H1 (cell line): ENCODE data around the gene GAD2. TPM values are rescaled to one million over a fixed set of nuclear protein-coding genes. Genes with fewer than 3 reads are reported as not detected.

ENCODE experiments used
- CTCF ChIA-PET: fragments of 300-600 bp; sonication (Branson Sonifier 250); formaldehyde crosslinking; loops from one replicate; lab custom pipeline; 2021; ENCODE audit not compliant: partially characterized antibody; lab: Charles Lee
- POLR2A ChIA-PET: fragments of 300-600 bp; sonication (Branson Sonifier 250); formaldehyde crosslinking; loops from one replicate; lab custom pipeline; 2021; ENCODE audit warnings: inconsistent platforms; ENCODE audit not compliant: partially characterized antibody; lab: Charles Lee
- DNase-seq, 2 experiments: peaks; one replicate each; pipeline versions ENCODE4 v3.0.0 to v3.0.0-alpha.2; 2010 to 2022; ENCODE audit warnings: low spot score in 2 of 2, low read depth in 1 of 2, mixed read lengths in 1 of 2
- FAIRE-seq: peaks from 2 replicates; lab custom pipeline; 2011; peaks lifted over from hg19 to GRCh38; lab: Jason Lieb, UNC
- H2AFZ ChIP-seq: 2 replicates; pipeline ENCODE4 v1.8.1; 2012; ENCODE audit warnings: low read length, inconsistent platforms
- H2AK5ac ChIP-seq: 2 replicates; pipeline ENCODE4 v1.6.1; 2013; ENCODE audit warnings: low read depth, low read length
- H2BK120ac ChIP-seq: replicated peaks from 2 replicates; pipeline ENCODE3; 2013; ENCODE audit warnings: low read depth, low read length, inconsistent platforms
- H2BK12ac ChIP-seq: 2 replicates; pipeline ENCODE4 v1.6.1; 2013; ENCODE audit warnings: low read depth, low read length
- H2BK15ac ChIP-seq: 2 replicates; pipeline ENCODE4 v1.6.1; 2013; ENCODE audit warnings: low read length
- H2BK20ac ChIP-seq: 2 replicates; pipeline ENCODE4 v1.6.1; 2013; ENCODE audit warnings: low read length
- H2BK5ac ChIP-seq: 2 replicates; pipeline ENCODE4 v1.6.1; 2013; ENCODE audit warnings: low read depth, low read length
- H3K14ac ChIP-seq: 2 replicates; pipeline ENCODE4 v1.6.1; 2013; ENCODE audit warnings: inconsistent platforms; ENCODE audit not compliant: insufficient read length
- H3K18ac ChIP-seq: 2 replicates; pipeline ENCODE4 v1.6.1; 2013; ENCODE audit warnings: low read length; ENCODE audit errors: extremely low read depth
- H3K23ac ChIP-seq: 2 replicates; pipeline ENCODE4 v1.6.1; 2013; ENCODE audit warnings: inconsistent platforms; ENCODE audit not compliant: insufficient read length
- H3K23me2 ChIP-seq: 2 replicates; pipeline ENCODE4 v1.6.1; 2013; ENCODE audit warnings: low read depth, low read length
- H3K27ac ChIP-seq: 2 replicates; pipeline ENCODE4 v1.6.1; 2011; ENCODE audit warnings: low read depth, low read length, inconsistent platforms
- H3K27me3 ChIP-seq, 4 experiments: replicated peaks in 1 of 4; 1 replicate in 1 of 4; 2 replicates in 3 of 4; pipeline versions ENCODE4 v1.6.1 to v1.8.1; 2011 to 2013; ENCODE audit warnings: low read length in 3 of 4, mild to moderate bottlenecking in 3 of 4, inconsistent platforms in 2 of 4, mixed read lengths in 2 of 4, moderate library complexity in 1 of 4; ENCODE audit not compliant: control insufficient read depth in 3 of 4, insufficient read depth in 3 of 4; ENCODE audit errors: extremely low read depth in 1 of 4
- H3K36me3 ChIP-seq, 4 experiments: 2 replicates each; pipeline versions ENCODE4 v1.6.1 to v1.8.1; 2011 to 2013; ENCODE audit warnings: mild to moderate bottlenecking in 4 of 4, low read length in 3 of 4, moderate library complexity in 2 of 4, control low read depth in 1 of 4, inconsistent platforms in 1 of 4; ENCODE audit not compliant: insufficient read depth in 4 of 4, control insufficient read depth in 2 of 4
- H3K4ac ChIP-seq: replicated peaks from 2 replicates; pipeline ENCODE3; 2013; ENCODE audit warnings: low read length, low read depth, mixed read lengths, inconsistent platforms; ENCODE audit not compliant: insufficient read length
- H3K4me1 ChIP-seq, 4 experiments: replicated peaks in 1 of 4; 1 replicate in 1 of 4; 2 replicates in 3 of 4; pipeline versions ENCODE4 v1.6.1 to v1.8.1; 2011 to 2013; ENCODE audit warnings: low read length in 3 of 4, inconsistent platforms in 2 of 4, mixed read lengths in 1 of 4; ENCODE audit not compliant: insufficient read depth in 4 of 4, control insufficient read depth in 3 of 4
- H3K4me2 ChIP-seq, 2 experiments: 2 replicates each; pipeline versions ENCODE4 v1.6.1 to v1.8.1; 2011 to 2013; ENCODE audit warnings: low read depth in 2 of 2, low read length in 2 of 2, control low read depth in 1 of 2, inconsistent platforms in 1 of 2, mild to moderate bottlenecking in 1 of 2; ENCODE audit not compliant: insufficient read depth in 1 of 2
- H3K4me3 ChIP-seq, 4 experiments: fragments of 200-600, 300-600 bp in 1 of 4; sonication (generic), shearing (Covaris generic), sonication (Bioruptor Twin) in 1 of 4; 2 replicates each; pipeline versions ENCODE4 v1.5.1 to v1.8.1; 2011 to 2016; ENCODE audit warnings: low read length in 4 of 4, low read depth in 3 of 4, control low read depth in 2 of 4, inconsistent platforms in 2 of 4, mild to moderate bottlenecking in 2 of 4, mixed read lengths in 1 of 4, moderate library complexity in 1 of 4; ENCODE audit not compliant: insufficient read depth in 2 of 4; ENCODE audit errors: extremely low read depth in 1 of 4
- H3K56ac ChIP-seq: replicated peaks from 2 replicates; pipeline ENCODE3; 2013; ENCODE audit warnings: low read depth, mild to moderate bottlenecking, mixed read lengths, low read length, inconsistent platforms; ENCODE audit not compliant: insufficient read length
- H3K79me1 ChIP-seq: 2 replicates; pipeline ENCODE4 v1.6.1; 2013; ENCODE audit warnings: low read depth, low read length, control low read depth
- H3K79me2 ChIP-seq, 2 experiments: 2 replicates each; pipeline versions ENCODE4 v1.6.1 to v1.8.1; 2012 to 2013; ENCODE audit warnings: low read length in 2 of 2, mild to moderate bottlenecking in 2 of 2, inconsistent platforms in 1 of 2; ENCODE audit not compliant: insufficient read depth in 2 of 2, control insufficient read depth in 1 of 2
- H3K9ac ChIP-seq, 4 experiments: replicated peaks in 1 of 4; 1 replicate in 1 of 4; 2 replicates in 3 of 4; pipeline versions ENCODE4 v1.6.1 to v1.8.1; 2011 to 2013; ENCODE audit warnings: low read depth in 3 of 4, low read length in 3 of 4, control low read depth in 2 of 4, mild to moderate bottlenecking in 2 of 4, moderate library complexity in 2 of 4, inconsistent platforms in 1 of 4; ENCODE audit errors: extremely low read depth in 1 of 4
- H3K9me3 ChIP-seq, 2 experiments: 2 replicates each; pipeline versions ENCODE4 v1.6.1 to v1.8.1; 2012 to 2013; ENCODE audit warnings: mild to moderate bottlenecking in 2 of 2, moderate library complexity in 2 of 2, control low read depth in 1 of 2, inconsistent platforms in 1 of 2, low read depth in 1 of 2, low read length in 1 of 2, mixed read lengths in 1 of 2; ENCODE audit not compliant: insufficient read depth in 2 of 2
- H4K20me1 ChIP-seq, 2 experiments: replicated peaks in 1 of 2; 2 replicates each; pipeline versions ENCODE3 to v1.8.1; 2011 to 2013; ENCODE audit warnings: inconsistent platforms in 2 of 2, low read length in 2 of 2, mild to moderate bottlenecking in 1 of 2; ENCODE audit not compliant: insufficient read depth in 2 of 2, control insufficient read depth in 1 of 2
- H4K5ac ChIP-seq: 2 replicates; pipeline ENCODE4 v1.6.1; 2013; ENCODE audit warnings: low read length, low read depth, mixed read lengths, inconsistent platforms; ENCODE audit not compliant: insufficient read length
- H4K8ac ChIP-seq: 2 replicates; pipeline ENCODE4 v1.8.0; 2013; ENCODE audit warnings: mild to moderate bottlenecking, moderate library complexity, low read length, inconsistent platforms; ENCODE audit not compliant: insufficient read depth; ENCODE audit errors: extremely low read depth
- H4K91ac ChIP-seq: replicated peaks from 2 replicates; pipeline ENCODE3; 2013; ENCODE audit warnings: low read length, mixed read lengths, inconsistent platforms; ENCODE audit not compliant: insufficient read length
- MAFK ChIP-seq: IDR thresholded peaks from 2 replicates; pipeline ENCODE4 v1.6.1; 2012; ENCODE audit warnings: low read depth, mild to moderate bottlenecking, improper control_type of control experiment, low read length
- RBBP5 ChIP-seq: IDR thresholded peaks from 2 replicates; pipeline ENCODE4 v1.7.1; 2012; ENCODE audit warnings: low read depth, mild to moderate bottlenecking, inconsistent platforms, low read length, moderate library complexity, borderline replicate concordance
- RFX5 ChIP-seq: IDR thresholded peaks from 2 replicates; pipeline ENCODE4 v1.6.1; 2011; ENCODE audit warnings: low read depth, low read length, improper control_type of control experiment, borderline replicate concordance
- WGBS, 2 experiments: shearing (Covaris generic) in 1 of 2; methylation state at CpG; one replicate each; pipeline versions ENCODE4 v1.1.6 to v1.1.7; 2013 to 2015; ENCODE audit warnings: low lambda C conversion rate in 2 of 2, mixed read lengths in 2 of 2, inconsistent platforms in 1 of 2, low coverage in 1 of 2, missing lambda C conversion rate in 1 of 2; ENCODE audit not compliant: insufficient replicate concordance in 2 of 2, insufficient coverage in 1 of 2, insufficient read length in 1 of 2; ENCODE audit errors: extremely low coverage in 1 of 2, missing lambda C conversion rate in 1 of 2; 5-methylcytosine and 5-hydroxymethylcytosine counted together
- polyA plus RNA-seq, 7 experiments: library from polyadenylated mRNA; depleted of rRNA in 3 of 7; stranded (reverse) in 5 of 7; unstranded in 2 of 7; fragments of >200 nt in 5 of 7; fragments of 200-250 nt in 2 of 7; gene quantifications; 1 replicate in 5 of 7; 2 replicates in 1 of 7; 4 replicates in 1 of 7; pipeline versions ENCODE4 v1.2.1 to v1.2.3, GENCODE V29; 2011 to 2013; ENCODE audit warnings: missing spikeins in 2 of 7, mixed read lengths in 2 of 7
- total RNA-seq: library from RNA; stranded (reverse); fragmentation: NEBNext Ultra II Directional; extraction: Animal tissue kit (Norgen Biotek cat#: 25700); gene quantifications from 2 replicates; pipeline ENCODE4 v1.2.1, GENCODE V29; 2021

GAD2 gene
- total and polyA plus RNA-seq, 2 of the 8 experiments (the other 6 are each of a cell fraction or from before 2014, with no cell fraction given) = 0.30 to 0.47 TPM

- H2BK12ac ChIP-seq = no peak overlapping the region
- no peak overlapping the region for H2BK20ac ChIP-seq
- no peak overlapping the region for H3K4me2 ChIP-seq
- no peaks in the 10 kb centered on the region for H4K20me1 ChIP-seq
- no peak overlapping the region for H3K4me3 ChIP-seq
- no peak overlapping the region for H2BK15ac ChIP-seq
- no peak overlapping the region for H3K14ac ChIP-seq
- H3K18ac ChIP-seq = no peak overlapping the region
- TF ChIP-seq RFX5 (no peak), RBBP5 (no peak), MAFK (peak; percentile 22; the same call in 1 of the 2 replicates)
- H3K4me1 ChIP-seq = no peaks in the 10 kb centered on the region
- H3K23ac ChIP-seq = no peak overlapping the region
- no peak overlapping the region for H4K91ac ChIP-seq
- ChIA-PET CTCF (interaction anchor here (0.7 kb wide), 1 partner anchor 13 kb away, joined by 3 read pairs; no protein-coding TSS in a partner anchor), POLR2A (no interaction called here)
- no peaks in the 10 kb centered on the region for H3K27me3 ChIP-seq
- DNase-seq = no peak
- no peak overlapping the region for H4K5ac ChIP-seq
- H3K9ac ChIP-seq = no peak overlapping the region
- 94% methylated on average over 1 of the region's 1 CpG; no CpG with 5 or more reads in 1 of the 2 experiments for WGBS, 2 experiments
- no peak for FAIRE-seq
- no peak overlapping the region for H2BK120ac ChIP-seq
- no peak overlapping the region for H2AK5ac ChIP-seq
- no peak overlapping the region for H4K8ac ChIP-seq
- H3K4ac ChIP-seq = no peak overlapping the region
- no peaks in the 10 kb centered on the region for H3K23me2 ChIP-seq
- no peaks in the 10 kb centered on the region for H3K9me3 ChIP-seq
- H2BK5ac ChIP-seq = no peak overlapping the region
- no peak overlapping the region for H2AFZ ChIP-seq
- no peaks in the 10 kb centered on the region for H3K36me3 ChIP-seq
- H3K27ac ChIP-seq = no peak overlapping the region
- H3K79me1 ChIP-seq = no peaks in the 10 kb centered on the region
- H3K56ac ChIP-seq = no peak overlapping the region
- H3K79me2 ChIP-seq = no peaks in the 10 kb centered on the region
These were observed 42.8 kb downstream of the GAD2 start for GRCh38 chr10:26259341-26259740.
